Cardiac muscle cell (in vitro differentiated cells and primary cell): Measurements from ENCODE around the gene ABHD11. TPM values are rescaled to one million over a fixed set of nuclear protein-coding genes. Genes with fewer than 3 reads are reported as not detected.
A peak's percentile ranks its signal among the peaks of the same experiment; 100 is the strongest.

Source experiments
- DNase-seq, 2 donors: peaks; one replicate each; pipeline versions ENCODE4 v3.0.0 to v3.0.0-alpha.2; 2010 to 2017; ENCODE audit warnings: low read depth in 1 of 2, low spot score in 1 of 2
- H3K27ac ChIP-seq: fragments of 200-600 bp; sonication (generic); 2 replicates; pipeline ENCODE4 v1.5.1; 2016
- H3K27me3 ChIP-seq: fragments of 200-600 bp; sonication (generic); 2 replicates; pipeline ENCODE4 v1.6.0; 2016; ENCODE audit warnings: control low read depth
- H3K36me3 ChIP-seq: fragments of 200-600 bp; sonication (generic); 2 replicates; pipeline ENCODE4 v1.5.1; 2016; ENCODE audit warnings: control low read depth
- H3K4me1 ChIP-seq: fragments of 200-600 bp; sonication (generic); 2 replicates; pipeline ENCODE4 v1.8.1; 2017; ENCODE audit warnings: low read depth, mild to moderate bottlenecking, mixed run types
- H3K4me3 ChIP-seq: fragments of 200-600 bp; sonication (generic); 2 replicates; pipeline ENCODE4 v1.5.1; 2016; ENCODE audit warnings: mild to moderate bottlenecking
- H3K9me3 ChIP-seq: fragments of 200-600 bp; sonication (generic); 2 replicates; pipeline ENCODE4 v1.5.1; 2017; ENCODE audit warnings: low read depth, mild to moderate bottlenecking, control low read depth
- CTCF ChIP-seq: IDR thresholded peaks from 2 replicates; pipeline ENCODE4 v1.5.1; 2012; ENCODE audit warnings: low read depth, mild to moderate bottlenecking, low read length
- polyA plus RNA-seq: library from polyadenylated mRNA; unstranded; fragments of >200 nt; fragmentation: Nextera tagmentation; extraction: Ambion mirVana; gene quantifications from 2 replicates; pipeline ENCODE4 v1.2.1, GENCODE V29; 2016
- total RNA-seq: library from RNA; depleted of rRNA; stranded (reverse); fragments of >200 nt; gene quantifications from 2 replicates; pipeline ENCODE4 v1.2.3, GENCODE V29; 2016

The ABHD11 gene
- total and polyA plus RNA-seq, 2 experiments from 2014 or later, result 30.9 to 59.6 TPM

GRCh38 chr7:73708961-73709549, 29.5 kb downstream of the ABHD11 start:
- no peaks in the 10 kb centered on the region for H3K36me3 ChIP-seq
- H3K9me3 ChIP-seq, result no peaks in the 10 kb centered on the region
- H3K4me1 ChIP-seq, result no peaks in the 10 kb centered on the region
- TF ChIP-seq CTCF, result no peak
- H3K4me3 ChIP-seq, result no peak overlapping the region
- DNase-seq, result no peak
- no peak overlapping the region for H3K27ac ChIP-seq
- no peaks in the 10 kb centered on the region for H3K27me3 ChIP-seq

- no peaks in the 10 kb centered on the region for H3K27me3 ChIP-seq
- no peak overlapping the region for H3K27ac ChIP-seq
- H3K4me1 ChIP-seq, result peaks cover 6% of the 10 kb centered on the region
- H3K9me3 ChIP-seq, result no peaks in the 10 kb centered on the region
- no peak for DNase-seq
- TF ChIP-seq CTCF, result no peak
- H3K4me3 ChIP-seq, result no peak overlapping the region
- no peaks in the 10 kb centered on the region for H3K36me3 ChIP-seq
Observed at GRCh38 chr7:73707045-73707631, 31.5 kb downstream of the ABHD11 start.

GRCh38 chr7:73706126-73707044, 32.2 kb downstream of the ABHD11 start:
- Histone ChIP-seq H3K4me1 (peaks cover 6% of the 10 kb centered on the region), H3K36me3 (no peaks in the 10 kb centered on the region), H3K27me3 (no peaks in the 10 kb centered on the region), H3K4me3 (no peak overlapping the region), H3K9me3 (no peaks in the 10 kb centered on the region), H3K27ac (no peak overlapping the region)
- no peak for TF ChIP-seq CTCF
- no peak for DNase-seq

GRCh38 chr7:73705551-73705920, 33.1 kb downstream of the ABHD11 start:
- no peaks in the 10 kb centered on the region for H3K9me3 ChIP-seq
- H3K4me1 ChIP-seq, result peaks cover 6% of the 10 kb centered on the region
- TF ChIP-seq CTCF, result no peak
- no peak for DNase-seq
- no peaks in the 10 kb centered on the region for H3K36me3 ChIP-seq
- no peak overlapping the region for H3K4me3 ChIP-seq
- H3K27me3 ChIP-seq, result no peaks in the 10 kb centered on the region
- H3K27ac ChIP-seq, result no peak overlapping the region

GRCh38 chr7:73704640-73705550, 33.7 kb downstream of the ABHD11 start:
- no peak for TF ChIP-seq CTCF
- Histone ChIP-seq H3K4me3 (no peak overlapping the region), H3K27me3 (no peaks in the 10 kb centered on the region), H3K27ac (no peak overlapping the region), H3K4me1 (peaks cover 6% of the 10 kb centered on the region), H3K36me3 (no peaks in the 10 kb centered on the region), H3K9me3 (no peaks in the 10 kb centered on the region)
- peak in 1 of 2 donors; percentile 59 for DNase-seq
